Measurements from ENCODE around the gene PRTN3. TPM values are rescaled to one million over a fixed set of nuclear protein-coding genes. Genes with fewer than 3 reads are reported as not detected.
A peak's percentile ranks its signal among the peaks of the same experiment; 100 is the strongest.
"Not testable (repeated sequence)": the region's sequence is repeated elsewhere in the genome, so short reads cannot be mapped to it uniquely, and the experiment has no call there.

Gene PRTN3
- total RNA-seq, 1 donor from 2014 or later, result not detected

DNA sequence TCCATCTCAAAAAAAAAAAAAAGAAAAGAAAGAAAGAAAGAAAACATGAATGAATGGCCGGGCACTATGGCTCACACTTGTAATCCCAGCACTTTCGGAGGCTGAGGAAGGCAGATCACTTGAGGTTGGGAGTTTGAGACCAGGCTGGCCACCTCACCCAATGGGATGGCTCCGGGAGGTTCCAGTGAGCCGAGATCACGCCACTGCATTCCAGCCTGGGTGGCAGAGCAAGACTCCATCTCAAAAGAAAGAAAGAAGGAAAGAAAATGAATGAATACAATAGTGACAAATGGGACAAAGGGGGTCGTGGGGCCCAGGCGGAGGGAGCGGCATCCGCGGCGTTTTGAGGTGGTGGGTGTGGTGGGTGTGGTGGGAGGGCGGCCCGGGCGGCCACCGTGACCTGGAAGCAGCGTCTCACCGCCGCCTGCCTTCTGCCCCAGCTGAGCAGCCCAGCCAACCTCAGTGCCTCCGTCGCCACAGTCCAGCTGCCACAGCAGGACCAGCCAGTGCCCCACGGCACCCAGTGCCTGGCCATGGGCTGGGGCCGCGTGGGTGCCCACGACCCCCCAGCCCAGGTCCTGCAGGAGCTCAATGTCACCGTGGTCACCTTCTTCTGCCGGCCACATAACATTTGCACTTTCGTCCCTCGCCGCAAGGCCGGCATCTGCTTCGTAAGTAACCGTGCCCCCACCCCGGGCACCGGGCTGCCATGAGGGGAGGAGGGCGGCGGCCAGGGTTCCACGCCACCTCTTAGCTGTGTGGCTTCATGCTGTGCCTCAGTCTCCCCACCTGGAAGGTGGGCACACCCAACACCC lies 5.1 kb downstream of the PRTN3 start:
- Histone ChIP-seq H3K27me3 (ENCODE audit: low read depth) (peaks cover 71% of the 10 kb centered on the region), H3K4me1 (peaks cover 31% of the 10 kb centered on the region), H3K27ac (replicated peaks) (no peak overlapping the region), H3K9me3 (replicated peaks) (no peaks in the 10 kb centered on the region), H3K36me3 (no peaks in the 10 kb centered on the region), H3K4me3 (no peak overlapping the region)
- intact Hi-C loops (cut with micrococcal nuclease), result no loop called here
- no peak for DNase-seq
- TF ChIP-seq, protein P1, sequence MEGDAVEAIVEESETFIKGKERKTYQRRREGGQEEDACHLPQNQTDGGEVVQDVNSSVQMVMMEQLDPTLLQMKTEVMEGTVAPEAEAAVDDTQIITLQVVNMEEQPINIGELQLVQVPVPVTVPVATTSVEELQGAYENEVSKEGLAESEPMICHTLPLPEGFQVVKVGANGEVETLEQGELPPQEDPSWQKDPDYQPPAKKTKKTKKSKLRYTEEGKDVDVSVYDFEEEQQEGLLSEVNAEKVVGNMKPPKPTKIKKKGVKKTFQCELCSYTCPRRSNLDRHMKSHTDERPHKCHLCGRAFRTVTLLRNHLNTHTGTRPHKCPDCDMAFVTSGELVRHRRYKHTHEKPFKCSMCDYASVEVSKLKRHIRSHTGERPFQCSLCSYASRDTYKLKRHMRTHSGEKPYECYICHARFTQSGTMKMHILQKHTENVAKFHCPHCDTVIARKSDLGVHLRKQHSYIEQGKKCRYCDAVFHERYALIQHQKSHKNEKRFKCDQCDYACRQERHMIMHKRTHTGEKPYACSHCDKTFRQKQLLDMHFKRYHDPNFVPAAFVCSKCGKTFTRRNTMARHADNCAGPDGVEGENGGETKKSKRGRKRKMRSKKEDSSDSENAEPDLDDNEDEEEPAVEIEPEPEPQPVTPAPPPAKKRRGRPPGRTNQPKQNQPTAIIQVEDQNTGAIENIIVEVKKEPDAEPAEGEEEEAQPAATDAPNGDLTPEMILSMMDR (IDR thresholded peaks at IDR 0.05; ENCODE audit: borderline replicate concordance), result no peak

DNA sequence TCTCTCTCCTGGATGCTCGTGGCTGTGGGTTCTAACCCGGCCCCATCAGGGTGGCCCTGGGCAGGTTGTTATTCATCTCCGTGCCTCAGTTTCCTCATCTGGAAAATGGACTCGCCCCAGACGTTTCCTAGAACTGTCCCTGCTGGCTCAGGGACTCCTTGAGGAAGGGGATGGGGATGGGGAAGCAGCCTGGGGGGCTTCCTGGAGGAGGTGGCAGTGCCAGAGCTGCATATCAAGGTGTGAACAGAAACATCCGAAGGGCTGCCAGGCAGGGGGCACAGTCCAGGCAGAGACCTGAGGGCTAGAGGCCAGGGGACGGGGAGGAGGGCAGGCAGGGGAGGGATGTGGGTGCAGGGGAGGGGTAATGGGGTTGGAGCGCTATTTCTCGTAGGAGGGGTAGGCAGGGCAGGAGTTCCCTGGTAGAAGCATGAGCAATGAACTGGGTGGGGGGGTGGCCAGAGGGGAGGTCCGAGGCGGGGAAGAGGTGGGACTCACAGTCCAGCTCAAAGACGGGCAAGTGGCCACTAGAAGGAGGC lies 7.7 kb downstream of the PRTN3 start:
- no peak for DNase-seq
- intact Hi-C loops (cut with micrococcal nuclease), result no loop called here
- TF ChIP-seq, protein P1 (IDR thresholded peaks at IDR 0.05; ENCODE audit: borderline replicate concordance), result no peak
- H3K4me3 ChIP-seq, result no peak overlapping the region
- no peaks in the 10 kb centered on the region for H3K36me3 ChIP-seq
- peaks cover 37% of the 10 kb centered on the region for H3K4me1 ChIP-seq
- peaks cover 77% of the 10 kb centered on the region for H3K27me3 ChIP-seq (ENCODE audit: low read depth)
- H3K9me3 ChIP-seq (replicated peaks), result no peaks in the 10 kb centered on the region
- H3K27ac ChIP-seq (replicated peaks), result peak overlapping the region; percentile 63

DNA sequence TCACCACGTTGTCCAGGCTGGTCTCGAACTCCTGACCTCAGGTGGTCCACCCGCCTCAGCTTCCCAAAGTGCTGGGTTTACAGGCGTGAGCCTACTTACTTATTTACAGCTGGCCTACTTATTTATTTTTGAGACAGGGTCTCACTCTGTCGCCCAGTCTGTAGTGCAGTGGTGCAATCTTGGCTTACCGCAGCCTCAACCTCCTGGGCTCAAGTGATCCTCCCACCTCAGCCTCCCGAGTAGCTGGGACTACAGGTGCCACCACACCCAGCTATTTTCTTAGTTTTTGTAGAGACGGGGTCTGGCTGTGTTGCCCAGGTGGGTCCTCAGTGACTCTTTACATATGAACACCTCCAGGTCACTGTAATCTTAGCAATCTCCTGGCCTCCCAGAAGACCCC lies 8.4 kb downstream of the PRTN3 start:
- H3K4me3 ChIP-seq; H3K9me3 ChIP-seq (replicated peaks); H3K36me3 ChIP-seq; intact Hi-C loops (cut with micrococcal nuclease); DNase-seq: not testable (repeated sequence)
- peak overlapping the region; percentile 63 for H3K27ac ChIP-seq (replicated peaks)
- peaks cover 32% of the 10 kb centered on the region for H3K4me1 ChIP-seq
- peaks cover 74% of the 10 kb centered on the region for H3K27me3 ChIP-seq (ENCODE audit: low read depth)

DNA sequence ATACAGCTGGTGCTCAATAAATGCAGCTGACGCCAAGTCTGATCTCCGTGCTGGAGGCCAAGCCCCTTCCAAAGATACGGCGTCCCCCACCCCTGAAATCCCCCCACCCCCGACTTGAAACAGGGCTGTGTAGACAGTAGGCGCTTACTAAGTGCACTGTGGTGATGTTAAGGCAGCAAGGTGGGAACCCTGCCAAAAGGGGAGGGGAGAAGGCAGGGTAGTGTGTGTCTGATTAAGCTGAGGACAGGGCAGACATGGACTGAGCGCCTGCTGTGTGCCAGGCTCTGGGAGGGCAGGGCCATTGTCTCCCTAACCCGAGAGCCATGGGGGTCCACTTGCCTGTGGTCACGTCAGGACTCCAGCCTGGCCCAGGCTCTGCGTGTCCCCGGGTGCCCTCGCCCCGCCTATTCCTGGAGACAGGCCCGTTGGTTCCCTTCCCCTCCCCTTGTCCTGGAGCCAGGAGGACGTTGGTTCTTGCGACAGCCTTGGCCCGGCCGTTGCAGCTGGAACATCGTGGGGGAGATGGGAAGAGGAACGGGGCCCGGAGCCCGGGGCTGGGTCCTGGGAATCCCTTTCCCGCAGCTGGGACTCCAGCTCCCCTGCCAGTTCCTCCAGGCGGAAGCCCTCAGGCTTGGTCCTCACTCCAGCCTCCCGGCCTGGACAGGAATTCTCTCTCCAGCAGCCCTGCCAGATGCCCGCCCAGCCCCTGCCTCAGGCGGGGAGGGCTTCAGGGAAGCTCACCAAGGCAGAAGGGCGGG lies 9.6 kb downstream of the PRTN3 start:
- intact Hi-C loops (cut with micrococcal nuclease), result no loop called here
- DNase-seq, result peak; percentile 93
- H3K4me1 ChIP-seq, result peaks cover 32% of the 10 kb centered on the region
- peak overlapping the region; percentile 80 for H3K27ac ChIP-seq (replicated peaks)
- TF ChIP-seq, protein P1 (IDR thresholded peaks at IDR 0.05; ENCODE audit: borderline replicate concordance), result no peak
- no peaks in the 10 kb centered on the region for H3K36me3 ChIP-seq
- peaks cover 75% of the 10 kb centered on the region for H3K27me3 ChIP-seq (ENCODE audit: low read depth)
- peak overlapping the region; percentile 48 for H3K4me3 ChIP-seq
- no peaks in the 10 kb centered on the region for H3K9me3 ChIP-seq (replicated peaks)

DNA sequence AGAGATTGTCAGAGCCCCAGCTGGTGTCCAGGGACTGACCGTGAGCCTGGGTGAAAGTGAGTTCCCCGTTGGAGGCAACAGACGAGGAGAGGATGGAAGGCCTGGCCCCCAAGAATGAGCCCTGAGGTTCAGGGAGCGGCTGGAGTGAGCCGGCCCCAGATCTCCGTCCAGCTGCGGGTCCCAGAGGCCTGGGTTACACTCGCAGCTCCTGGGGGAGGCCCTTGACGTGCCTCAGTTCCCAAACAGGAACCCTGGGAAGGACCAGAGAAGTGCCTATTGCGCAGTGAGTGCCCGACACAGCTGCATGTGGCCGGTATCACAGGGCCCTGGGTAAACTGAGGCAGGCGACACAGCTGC lies 10.2 kb downstream of the PRTN3 start:
- Histone ChIP-seq H3K36me3 (no peaks in the 10 kb centered on the region), H3K27ac (replicated peaks) (peak overlapping the region; percentile 80), H3K9me3 (replicated peaks) (no peaks in the 10 kb centered on the region), H3K4me1 (peaks cover 32% of the 10 kb centered on the region), H3K4me3 (peak overlapping the region; percentile 48), H3K27me3 (ENCODE audit: low read depth) (peaks cover 75% of the 10 kb centered on the region)
- TF ChIP-seq, protein P1 (IDR thresholded peaks at IDR 0.05; ENCODE audit: borderline replicate concordance), result no peak
- no peak for DNase-seq
- intact Hi-C loops (cut with micrococcal nuclease), result no loop called here
